Retinal pigment epithelial cell (primary cell): ENCODE data around the gene SFMBT1.

Source experiments
- DNase-seq: peaks from one replicate; pipeline ENCODE4 v3.0.0-alpha.2; 2010; ENCODE audit warnings: low read depth
- H3K4me3 ChIP-seq: 2 replicates; pipeline ENCODE4 v1.5.1; 2011; ENCODE audit warnings: mild to moderate bottlenecking, low read length, control low read depth, moderate library complexity
- CTCF ChIP-seq: conservative IDR thresholded peaks from 2 replicates; pipeline ENCODE4 v1.5.1; 2011; ENCODE audit warnings: low read depth, low read length, control low read depth, inconsistent platforms

The SFMBT1 gene

GRCh38 chr3:53072653-53073552 lies 27.0 kb upstream of the SFMBT1 start:
- no peak for DNase-seq
- H3K4me3 ChIP-seq: peak overlapping the region; percentile 54
- TF ChIP-seq CTCF: peak; percentile 91

GRCh38 chr3:53071882-53072431 lies 26.1 kb upstream of the SFMBT1 start:
- DNase-seq: no peak
- H3K4me3 ChIP-seq: no peak overlapping the region
- TF ChIP-seq CTCF: no peak

GRCh38 chr3:53069422-53070068 lies 23.7 kb upstream of the SFMBT1 start:
- no peak for DNase-seq
- no peak overlapping the region for H3K4me3 ChIP-seq
- TF ChIP-seq CTCF: no peak

- no peak overlapping the region for H3K4me3 ChIP-seq
- no peak for DNase-seq
- TF ChIP-seq CTCF: no peak
These were observed 22.3 kb upstream of the SFMBT1 start for GRCh38 chr3:53068176-53068575.

- DNase-seq: no peak
- H3K4me3 ChIP-seq: no peak overlapping the region
- no peak for TF ChIP-seq CTCF
These were observed 21.7 kb upstream of the SFMBT1 start for GRCh38 chr3:53067567-53067966.

- TF ChIP-seq CTCF: no peak
- DNase-seq: no peak
- no peak overlapping the region for H3K4me3 ChIP-seq
These were observed 20.1 kb upstream of the SFMBT1 start for GRCh38 chr3:53065841-53066480.
